GM21360 (cell line): Measurements from ENCODE around the gene TAS1R3.

Source experiments
- ATAC-seq: cut with Tn5 transposase; IDR thresholded peaks from one replicate; pipeline ENCODE4 v1.9.1; 2021; ENCODE audit warnings: mild to moderate bottlenecking, moderate library complexity; ENCODE audit not compliant: unreplicated experiment

The TAS1R3 gene

DNA sequence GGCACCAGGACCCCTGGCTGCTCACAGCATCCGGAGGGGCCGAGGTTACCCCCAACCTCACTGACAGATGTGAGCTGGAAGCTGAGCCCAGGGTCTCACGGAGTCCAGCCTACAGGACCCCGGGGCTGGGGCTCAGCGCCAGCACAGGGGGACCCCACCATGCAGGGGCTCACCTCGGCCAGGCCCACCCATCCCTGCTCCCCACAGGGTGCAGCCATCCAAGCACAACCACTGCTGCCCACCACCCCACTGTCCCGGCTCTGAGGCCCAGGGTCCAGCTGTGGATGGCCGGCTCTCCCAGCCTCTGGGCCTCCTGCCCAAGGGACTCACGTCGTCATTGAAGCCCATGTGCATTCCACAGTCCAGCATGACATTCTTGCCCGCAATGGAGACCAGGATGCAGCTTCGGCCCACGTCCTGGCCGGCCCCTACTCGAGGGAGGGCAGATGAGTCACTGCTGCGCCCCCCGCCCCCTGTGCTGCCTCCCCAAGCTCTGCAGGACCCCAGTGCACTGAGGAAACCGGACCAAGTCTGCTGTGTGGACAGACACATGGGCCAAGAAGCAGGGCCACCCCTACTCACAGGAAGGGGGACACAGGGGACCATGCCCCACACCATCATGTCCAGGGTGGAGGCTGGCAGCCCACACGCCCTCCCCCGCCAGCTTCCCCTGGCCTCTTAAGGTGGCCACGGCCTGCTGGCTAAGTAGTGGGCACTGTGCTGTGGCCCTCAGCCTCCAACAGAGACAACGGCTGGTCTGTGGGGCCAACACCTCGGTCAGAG is 10.2 kb upstream of the TAS1R3 start:
- no peak for ATAC-seq

DNA sequence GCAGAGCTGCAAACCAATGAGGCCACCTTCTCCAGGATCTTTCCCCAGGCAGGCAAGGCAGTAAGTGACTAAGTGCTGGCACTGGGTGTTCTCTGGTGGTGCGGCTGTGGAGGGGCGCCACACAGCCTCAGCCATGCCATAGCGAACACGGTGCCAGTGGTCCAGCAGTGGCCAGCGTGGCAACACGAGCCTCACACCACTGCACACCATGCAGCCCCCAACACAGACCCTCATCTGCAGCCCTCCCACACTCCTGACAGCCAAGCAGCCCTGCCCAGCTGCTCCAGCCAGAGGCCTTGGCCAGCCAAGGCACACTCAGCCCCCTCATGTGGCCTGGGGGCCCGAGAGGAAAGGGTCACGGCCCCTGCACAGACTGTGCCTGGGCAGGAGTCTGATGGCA is 9.6 kb upstream of the TAS1R3 start:
- no peak for ATAC-seq

DNA sequence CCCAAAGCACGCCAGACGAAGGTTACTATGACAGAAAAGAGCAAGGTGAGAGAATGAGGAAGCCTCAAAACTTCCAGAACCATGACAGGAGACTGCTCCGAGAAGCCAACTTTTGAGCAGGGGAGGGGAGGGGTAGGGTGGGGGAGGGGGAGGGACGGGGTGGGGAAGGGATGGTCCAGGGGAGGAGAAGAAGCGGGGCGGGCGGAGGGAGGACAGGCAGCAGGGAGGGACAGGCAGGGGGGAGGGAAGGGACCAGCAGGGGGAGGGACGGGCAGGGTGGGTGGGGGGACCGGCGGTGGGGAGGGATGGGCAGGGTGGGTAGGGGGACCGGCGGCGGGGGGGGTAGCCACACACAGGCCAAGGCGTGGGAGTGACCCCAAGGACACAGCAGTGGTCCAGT is 8.7 kb upstream of the TAS1R3 start:
- ATAC-seq: no peak

DNA sequence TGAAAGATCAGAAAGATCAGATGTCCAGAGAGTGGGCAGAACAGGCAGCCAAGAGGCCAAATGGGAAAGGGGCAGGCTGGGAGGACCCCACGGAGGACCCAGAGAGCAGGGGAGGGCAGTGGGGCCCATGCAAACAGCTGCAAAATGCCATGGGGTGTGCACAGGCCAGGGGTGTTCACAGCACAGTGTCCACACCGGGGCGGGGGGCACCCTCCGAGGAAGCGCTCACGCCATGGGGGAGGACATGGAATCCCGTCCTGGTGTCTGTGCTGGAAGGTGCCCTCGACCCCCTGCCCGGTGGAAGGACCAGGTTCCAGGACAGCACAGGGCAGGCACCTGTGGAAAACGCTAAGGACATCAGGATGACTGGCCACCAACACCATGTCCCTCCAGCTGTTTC is 8.1 kb upstream of the TAS1R3 start:
- no peak for ATAC-seq

DNA sequence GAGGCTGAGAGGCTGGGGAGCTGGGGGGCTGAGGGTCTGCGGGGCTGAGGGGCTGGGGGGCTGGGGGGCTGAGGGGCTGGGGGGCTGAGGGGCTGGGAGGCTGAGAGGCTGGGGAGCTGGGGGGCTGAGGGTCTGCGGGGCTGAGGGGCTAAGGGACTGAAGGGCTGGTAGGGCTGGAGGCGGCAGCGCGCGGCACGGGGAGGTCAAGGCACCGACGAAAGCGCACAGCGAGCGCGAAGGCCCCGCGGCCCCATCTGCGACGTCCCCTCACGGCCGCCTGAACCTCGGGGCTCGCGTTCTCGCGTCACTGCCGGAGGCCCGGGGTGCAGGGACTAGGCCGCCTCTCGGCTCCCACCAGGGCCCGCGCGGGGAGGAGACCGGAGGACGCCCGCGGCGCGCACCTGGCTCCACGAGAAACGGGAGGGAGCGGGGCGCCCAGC is 7.0 kb upstream of the TAS1R3 start:
- peak; percentile 26 for ATAC-seq

GRCh38 chr1:1324524-1325287 is 6.4 kb upstream of the TAS1R3 start, which contains the start of the genes CPTP and INTS11:
Gene CPTP, plus strand, starts transcription at chr1:1324802. Its CDS starts 2,109 bp downstream, at chr1:1326911.
Gene INTS11, minus strand, starts transcription at chr1:1324660. Its CDS starts 52 bp downstream, at chr1:1324608.
- ATAC-seq: peak; percentile 54

GRCh38 chr1:1325288-1326074 is 5.6 kb upstream of the TAS1R3 start:
- ATAC-seq: peak; percentile 1

GRCh38 chr1:1326075-1326605 is 4.9 kb upstream of the TAS1R3 start:
- ATAC-seq: no peak

GRCh38 chr1:1327291-1327690 is 3.8 kb upstream of the TAS1R3 start:
- no peak for ATAC-seq

- no peak for ATAC-seq
Measured at GRCh38 chr1:1328254-1328653, 2.8 kb upstream of the TAS1R3 start.

- ATAC-seq: no peak
Measured at GRCh38 chr1:1329304-1330210, 1.5 kb upstream of the TAS1R3 start.

GRCh38 chr1:1330366-1331067 is 563 bp upstream of the TAS1R3 start:
- no peak for ATAC-seq

DNA sequence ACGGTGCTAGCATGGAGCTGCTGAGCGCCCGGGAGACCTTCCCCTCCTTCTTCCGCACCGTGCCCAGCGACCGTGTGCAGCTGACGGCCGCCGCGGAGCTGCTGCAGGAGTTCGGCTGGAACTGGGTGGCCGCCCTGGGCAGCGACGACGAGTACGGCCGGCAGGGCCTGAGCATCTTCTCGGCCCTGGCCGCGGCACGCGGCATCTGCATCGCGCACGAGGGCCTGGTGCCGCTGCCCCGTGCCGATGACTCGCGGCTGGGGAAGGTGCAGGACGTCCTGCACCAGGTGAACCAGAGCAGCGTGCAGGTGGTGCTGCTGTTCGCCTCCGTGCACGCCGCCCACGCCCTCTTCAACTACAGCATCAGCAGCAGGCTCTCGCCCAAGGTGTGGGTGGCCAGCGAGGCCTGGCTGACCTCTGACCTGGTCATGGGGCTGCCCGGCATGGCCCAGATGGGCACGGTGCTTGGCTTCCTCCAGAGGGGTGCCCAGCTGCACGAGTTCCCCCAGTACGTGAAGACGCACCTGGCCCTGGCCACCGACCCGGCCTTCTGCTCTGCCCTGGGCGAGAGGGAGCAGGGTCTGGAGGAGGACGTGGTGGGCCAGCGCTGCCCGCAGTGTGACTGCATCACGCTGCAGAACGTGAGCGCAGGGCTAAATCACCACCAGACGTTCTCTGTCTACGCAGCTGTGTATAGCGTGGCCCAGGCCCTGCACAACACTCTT is 1.1 kb downstream of the TAS1R3 start:
- no peak for ATAC-seq

GRCh38 chr1:1332774-1333480 is 1.8 kb downstream of the TAS1R3 start:
- ATAC-seq: no peak

GRCh38 chr1:1333551-1334241 is 2.6 kb downstream of the TAS1R3 start:
- no peak for ATAC-seq

GRCh38 chr1:1334835-1335234 is 3.8 kb downstream of the TAS1R3 start:
- no peak for ATAC-seq

- no peak for ATAC-seq
Measured at GRCh38 chr1:1335283-1335682, 4.2 kb downstream of the TAS1R3 start.
